Activated T-cell treated with anti-CD3 and anti-CD28 coated beads, Interleukin-2, amount 50 U/mL, for 48 hours (primary cell): ENCODE data around the gene CPT2.

Experiments used
- DNase-seq, 2 experiments: peaks; one replicate each; pipeline ENCODE4 v3.0.0-alpha.2; 2020

The CPT2 gene

DNA sequence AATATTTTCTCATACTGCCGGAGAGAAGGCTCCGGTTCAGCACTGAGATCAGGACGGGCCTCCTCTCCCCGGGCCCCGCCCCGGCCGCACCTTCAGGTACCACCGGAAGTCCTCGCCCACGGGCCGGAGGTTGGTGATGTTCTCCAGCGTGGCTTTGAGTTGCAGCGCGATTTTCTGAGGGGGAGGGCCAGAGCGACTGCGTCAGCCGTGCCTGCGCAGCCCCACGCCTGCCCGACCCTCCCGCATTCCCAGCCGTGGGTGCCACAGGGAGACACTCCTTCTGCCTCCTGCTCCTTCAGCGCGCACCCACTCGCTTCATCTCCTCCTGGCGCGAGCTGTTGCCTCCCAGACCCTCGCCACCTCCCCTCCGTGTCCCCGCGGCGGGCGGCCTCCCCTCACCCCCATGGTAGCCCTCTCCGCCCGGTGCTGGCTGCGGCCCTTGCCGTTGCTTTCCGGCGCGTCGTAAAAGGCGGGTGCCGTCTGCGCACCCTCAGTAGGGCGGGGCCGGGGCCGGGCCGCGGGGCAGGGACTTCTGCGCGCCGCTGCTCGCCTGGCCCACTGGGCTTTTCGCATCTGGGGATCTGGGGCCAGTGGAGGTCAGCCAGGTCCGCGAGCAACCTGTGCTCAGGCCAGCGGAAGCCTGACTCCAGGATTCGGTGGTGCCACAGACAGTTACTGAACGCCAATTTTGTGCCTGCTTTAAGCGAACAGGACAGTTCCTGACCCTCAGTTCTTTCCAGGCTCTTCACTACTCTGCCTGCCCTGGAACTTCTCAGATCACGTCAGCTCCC, 23.7 kb downstream of the CPT2 start, which contains the start of gene CZIB:
Gene CZIB, minus strand, starts transcription at position 464 of the 791 bp plus-strand sequence. Its CDS starts 59 bp downstream, at position 405.
- DNase-seq, result peak; percentile 96 to 97

DNA sequence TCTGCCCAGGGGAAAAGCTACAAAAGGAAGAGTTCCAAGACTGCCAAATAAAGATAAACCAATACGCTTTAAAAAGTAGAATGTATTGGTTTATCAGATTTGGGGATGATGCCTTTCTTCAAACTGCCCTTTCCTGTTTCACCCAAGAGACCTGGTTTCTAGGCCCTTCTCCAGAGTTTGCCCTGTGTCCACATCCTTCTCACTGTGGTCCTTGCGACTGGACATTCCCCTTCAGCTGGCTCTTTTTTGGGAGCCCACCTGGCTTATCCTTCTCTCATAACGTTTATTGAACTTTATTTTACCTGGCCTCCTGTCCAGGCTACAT, 24.3 kb downstream of the CPT2 start:
- DNase-seq, result no peak

DNA sequence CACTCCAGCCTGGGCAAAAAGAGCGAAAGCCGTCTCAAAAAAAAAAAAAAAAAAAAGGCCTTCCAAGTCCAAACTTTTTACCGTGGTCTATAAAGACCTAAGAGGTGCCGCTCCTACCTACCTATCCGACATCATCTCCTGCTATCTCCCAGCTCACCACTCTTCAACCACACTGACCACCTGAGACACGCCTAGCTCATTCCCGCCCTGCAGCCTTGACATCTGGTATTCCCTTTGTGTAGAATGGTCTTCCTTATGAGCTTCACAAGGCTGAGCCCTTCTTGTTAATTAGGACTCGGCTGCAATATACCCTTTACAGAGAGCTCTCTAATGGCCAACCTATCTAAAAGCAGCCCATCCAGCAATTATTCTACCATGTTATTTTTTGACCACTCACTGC, 41.0 kb downstream of the CPT2 start:
- no peak for DNase-seq

- DNase-seq, result peak; percentile 95 to 97
Measured at GRCh38 chr1:53238197-53239155, 41.9 kb downstream of the CPT2 start, which contains the start of gene MAGOH. Gene MAGOH (minus strand): TSS chr1:53238518. CDS start chr1:53238448, 70 bp downstream.

- no peak for DNase-seq
Measured at GRCh38 chr1:53241828-53242227, 45.2 kb downstream of the CPT2 start.

DNA sequence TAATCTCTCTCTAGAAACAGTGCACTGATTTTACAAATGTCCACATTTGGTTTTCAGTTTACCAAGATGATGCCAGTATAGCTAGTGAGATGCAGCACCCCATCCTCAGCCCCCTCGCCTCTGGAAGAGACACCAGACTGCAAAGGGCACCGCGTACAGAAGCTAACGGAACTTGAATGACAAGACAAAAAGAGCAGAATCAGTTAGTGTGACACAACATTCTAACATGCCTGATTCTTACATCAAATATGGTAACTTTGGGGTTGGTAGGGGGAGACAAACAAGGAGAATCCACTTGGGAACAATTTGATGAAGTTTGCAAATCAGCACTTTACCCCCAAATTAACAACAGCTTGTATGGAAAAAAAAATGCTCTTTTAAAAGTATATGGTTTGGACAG, 45.8 kb downstream of the CPT2 start:
- DNase-seq, result no peak

GRCh38 chr1:53244141-53244540, 47.5 kb downstream of the CPT2 start:
- no peak for DNase-seq

DNA sequence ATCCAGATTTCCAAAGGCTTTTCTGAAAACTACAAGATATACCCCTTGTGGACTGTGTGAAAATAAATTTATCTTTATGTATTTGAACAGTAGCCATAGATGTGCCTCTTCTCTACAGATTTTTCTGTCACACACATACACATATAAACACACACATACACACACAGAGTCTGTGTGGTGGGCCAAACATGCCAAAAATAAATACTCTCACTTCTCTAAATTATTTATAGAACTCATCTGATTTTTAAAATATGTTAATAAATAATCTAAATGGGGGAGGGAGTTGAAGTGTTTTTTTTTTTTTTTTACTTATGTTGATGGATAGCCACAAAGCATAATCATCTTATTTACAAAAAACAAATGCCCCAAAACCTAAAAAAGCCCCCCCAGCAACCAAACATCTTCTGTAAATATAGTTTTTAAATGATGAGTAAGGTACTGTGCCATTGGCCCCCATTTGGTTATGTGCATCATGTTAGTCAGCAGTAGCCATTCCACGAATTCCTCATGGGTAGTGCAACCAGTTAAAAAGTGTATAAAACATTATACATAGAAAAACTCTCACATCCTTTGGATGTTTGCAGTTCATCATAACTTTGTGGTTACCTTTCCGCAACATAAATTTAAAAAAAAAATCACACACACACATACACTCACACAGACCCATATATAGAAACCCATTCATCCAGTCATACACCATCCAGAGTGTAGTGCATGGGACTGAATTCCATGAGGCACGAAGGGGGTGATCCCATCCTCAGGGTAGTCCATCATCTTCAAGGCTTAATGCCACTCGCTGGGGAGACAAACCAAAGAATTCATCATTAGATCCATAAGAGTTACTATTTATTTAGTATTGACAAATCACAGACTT, 49.9 kb downstream of the CPT2 start:
- no peak for DNase-seq

DNA sequence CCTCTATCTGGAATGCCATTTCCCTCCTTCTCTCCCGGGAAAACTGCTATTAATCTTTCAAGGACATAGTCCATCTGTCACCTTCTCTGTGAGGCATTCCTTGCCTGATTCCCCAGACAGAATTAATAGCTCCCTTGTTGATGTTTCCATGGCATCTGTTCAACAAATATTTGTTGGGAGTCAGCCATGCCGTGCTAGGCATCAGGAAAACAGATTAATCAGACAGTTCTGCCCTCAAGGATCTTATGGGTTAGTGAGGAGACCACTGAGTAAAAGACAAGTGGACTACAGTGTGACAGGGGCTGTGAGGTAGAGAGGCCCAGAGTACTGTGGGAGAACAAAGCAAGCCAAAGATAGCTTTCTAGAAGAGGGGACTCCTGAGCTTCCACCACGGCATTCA, 53.1 kb downstream of the CPT2 start:
- no peak for DNase-seq

DNA sequence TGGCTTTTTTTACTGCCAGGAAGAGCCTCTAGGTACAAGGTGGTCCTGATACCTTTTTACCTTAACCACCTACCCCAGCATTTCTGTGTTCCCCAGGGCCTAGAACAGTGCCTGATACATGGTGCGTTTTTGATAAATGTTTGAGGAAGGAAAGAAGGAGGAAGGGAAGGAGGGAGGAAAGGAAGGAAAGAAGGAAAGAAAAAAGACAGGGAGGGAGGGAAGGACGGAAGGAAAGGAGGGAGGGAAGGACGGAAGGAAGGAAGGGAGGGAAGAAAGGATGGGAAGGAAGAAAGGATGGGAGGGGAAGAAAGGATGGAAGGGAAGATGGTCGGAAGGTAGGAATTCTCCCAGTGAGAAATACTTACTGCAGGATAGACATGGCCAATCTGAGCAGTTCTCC, 53.7 kb downstream of the CPT2 start:
- DNase-seq, result no peak

GRCh38 chr1:53254011-53254640, 57.5 kb downstream of the CPT2 start:
- DNase-seq, result no peak

GRCh38 chr1:53255031-53255430, 58.4 kb downstream of the CPT2 start:
- DNase-seq, result no peak

GRCh38 chr1:53256511-53257453, 60.2 kb downstream of the CPT2 start:
- DNase-seq, result no peak

- no peak for DNase-seq
Measured at GRCh38 chr1:53257454-53258081, 60.9 kb downstream of the CPT2 start.

GRCh38 chr1:53258216-53258615, 61.6 kb downstream of the CPT2 start:
- DNase-seq, result no peak

GRCh38 chr1:53259932-53260331, 63.3 kb downstream of the CPT2 start:
- no peak for DNase-seq

DNA sequence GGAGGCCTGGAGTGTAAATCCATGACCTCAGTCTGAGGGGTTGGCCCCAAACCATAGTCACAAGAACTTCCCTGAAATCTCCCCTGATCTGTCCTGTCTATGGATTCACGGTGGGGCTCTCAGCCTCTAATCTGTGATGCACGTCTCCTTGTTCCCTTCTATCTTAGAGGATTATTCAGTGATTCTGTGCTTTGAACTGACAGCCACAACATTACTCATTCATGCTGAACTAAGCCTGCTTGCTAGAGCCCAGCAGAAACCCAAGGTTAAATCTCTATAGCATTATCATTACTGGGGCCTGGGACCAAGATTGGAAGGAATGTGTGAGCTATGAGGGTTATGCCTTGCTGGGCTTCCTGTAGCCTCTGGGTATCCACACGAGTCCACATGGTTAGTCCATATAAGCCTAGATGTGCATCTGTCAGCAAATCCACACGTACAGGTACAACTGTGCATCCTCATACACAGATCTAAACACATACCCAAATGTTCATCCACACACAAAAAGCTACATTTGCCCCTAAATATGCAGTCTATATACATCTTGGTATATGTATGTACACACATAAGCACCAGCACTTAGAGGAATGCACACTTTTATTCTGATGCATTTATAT, 64.1 kb downstream of the CPT2 start:
- peak in 1 of 2 experiments; percentile 4 for DNase-seq

- no peak for DNase-seq
Measured at GRCh38 chr1:53262000-53262399, 65.4 kb downstream of the CPT2 start.
